Measurements from ENCODE around the gene MYOZ2. TPM values are rescaled to one million over a fixed set of nuclear protein-coding genes. Genes with fewer than 3 reads are reported as not detected.
"Not testable (repeated sequence)": the region's sequence is repeated elsewhere in the genome, so short reads cannot be mapped to it uniquely, and the experiment has no call there.

MYOZ2 gene
- total and polyA plus RNA-seq, 2 of the 4 experiments (the other 2 are of a cell fraction) = 0.17 to 0.18 TPM

DNA sequence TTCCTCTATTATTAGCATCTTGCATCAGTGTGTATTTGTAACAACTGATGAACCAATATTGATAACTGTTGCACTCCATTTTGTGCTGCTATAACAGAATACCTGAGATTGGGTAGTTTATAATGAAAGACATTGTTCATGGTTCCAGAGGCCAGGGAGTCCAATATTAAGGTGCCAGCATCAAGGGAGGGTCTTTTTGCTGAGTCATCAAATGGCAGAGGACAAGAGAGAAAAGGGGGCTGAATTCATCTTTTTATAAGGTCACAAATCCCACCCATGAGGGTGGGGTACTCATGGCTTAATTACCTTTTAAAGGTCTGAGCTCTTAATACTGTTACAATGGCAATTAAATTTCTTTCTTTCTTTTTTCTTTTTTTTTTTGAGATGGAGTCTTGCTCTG, 7.2 kb downstream of the MYOZ2 start:
- POLR2A ChIA-PET (ENCODE audit: unreplicated experiment) = no interaction called here
- H2AFZ ChIP-seq (replicated peaks; ENCODE audit: low read length, poor library complexity) = no peak overlapping the region
- BruUV-seq (replicated peaks) = no TSS peak
- H2AK5ac ChIP-seq (ENCODE audit: low read depth, low read length) = no peak overlapping the region
- H3K4me3 ChIP-seq (ENCODE audit: insufficient read depth, low read depth, low read length) = no peak overlapping the region
- H2BK120ac ChIP-seq (ENCODE audit: low read depth, low read length) = no peak overlapping the region
- dilution Hi-C loops (cut with HindIII; ENCODE audit: low sequenced_read_pairs, unreplicated experiment) (no loop called here), intact Hi-C loops (cut with micrococcal nuclease) (no loop called here), in situ Hi-C loops (cut with MboI; ENCODE audit: low sequenced_read_pairs) (no loop called here)
- H3K4me1 ChIP-seq (ENCODE audit: control insufficient read depth, insufficient read depth, low read length) = peaks cover 2% of the 10 kb centered on the region; the same call in 1 of the 2 replicates
- ATAC-seq (ENCODE audit: low read depth) (no peak), DNase-seq (no peak)
- H2BK5ac ChIP-seq (ENCODE audit: low read depth, low read length, poor library complexity, severe bottlenecking) = no peak overlapping the region
- H3K27me3 ChIP-seq (ENCODE audit: control insufficient read depth, insufficient read depth, low read length) = no peaks in the 10 kb centered on the region
- TF ChIP-seq, protein P1, sequence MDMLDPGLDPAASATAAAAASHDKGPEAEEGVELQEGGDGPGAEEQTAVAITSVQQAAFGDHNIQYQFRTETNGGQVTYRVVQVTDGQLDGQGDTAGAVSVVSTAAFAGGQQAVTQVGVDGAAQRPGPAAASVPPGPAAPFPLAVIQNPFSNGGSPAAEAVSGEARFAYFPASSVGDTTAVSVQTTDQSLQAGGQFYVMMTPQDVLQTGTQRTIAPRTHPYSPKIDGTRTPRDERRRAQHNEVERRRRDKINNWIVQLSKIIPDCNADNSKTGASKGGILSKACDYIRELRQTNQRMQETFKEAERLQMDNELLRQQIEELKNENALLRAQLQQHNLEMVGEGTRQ (IDR thresholded peaks at IDR 0.05; ENCODE audit: low read depth, low read length) = no peak
- TF ChIP-seq NFE2L2 (IDR thresholded peaks at IDR 0.05; ENCODE audit: low read depth, low read length) (peak; percentile 67), MAFK (IDR thresholded peaks at IDR 0.05; ENCODE audit: low read depth, low read length) (peak; percentile 98)
- H3K79me1 ChIP-seq (ENCODE audit: low read depth in 1 of 2, low read length in 2 of 2) = no peaks in the 10 kb centered on the region
- H2AK9ac ChIP-seq (replicated peaks; ENCODE audit: low read depth, low read length, poor library complexity) = no peak overlapping the region
- CTCF ChIA-PET = no interaction called here
- H4K20me1 ChIP-seq (ENCODE audit: insufficient read depth, low read length) = no peaks in the 10 kb centered on the region
- H3K14ac ChIP-seq (replicated peaks; ENCODE audit: low read depth, low read length) = no peak overlapping the region
- H4K5ac ChIP-seq (ENCODE audit: low read depth, low read length) = no peak overlapping the region
- no peaks in the 10 kb centered on the region for H3K9me1 ChIP-seq (ENCODE audit: insufficient read depth, low read length)
- no peak overlapping the region for H3K23ac ChIP-seq (ENCODE audit: low read depth, low read length)
- H3K27ac ChIP-seq (ENCODE audit: insufficient read depth, low read length) = no peak overlapping the region
- no peak overlapping the region for H3K18ac ChIP-seq (ENCODE audit: low read depth, low read length)
- H2BK15ac ChIP-seq (ENCODE audit: low read depth, low read length) = no peak overlapping the region
- H3K56ac ChIP-seq (ENCODE audit: extremely low read depth, insufficient read depth, low read length) = no peak overlapping the region
- H2BK20ac ChIP-seq (ENCODE audit: low read depth, low read length) = no peak overlapping the region
- no peaks in the 10 kb centered on the region for H3K9me3 ChIP-seq (ENCODE audit: control insufficient read depth, insufficient read depth, low read length)
- no peak overlapping the region for H3K4me2 ChIP-seq (ENCODE audit: low read depth, low read length)
- no peak overlapping the region for H3K9ac ChIP-seq (ENCODE audit: low read depth, low read length)
- H3K4ac ChIP-seq (ENCODE audit: low read depth, low read length) = no peak overlapping the region
- H4K91ac ChIP-seq (ENCODE audit: insufficient read depth, low read depth, low read length) = no peak overlapping the region
- no peaks in the 10 kb centered on the region for H3K36me3 ChIP-seq (ENCODE audit: control insufficient read depth, insufficient read depth, low read length)
- no peak overlapping the region for H4K8ac ChIP-seq (ENCODE audit: low read depth in 2 of 2, low read length in 2 of 2)

DNA sequence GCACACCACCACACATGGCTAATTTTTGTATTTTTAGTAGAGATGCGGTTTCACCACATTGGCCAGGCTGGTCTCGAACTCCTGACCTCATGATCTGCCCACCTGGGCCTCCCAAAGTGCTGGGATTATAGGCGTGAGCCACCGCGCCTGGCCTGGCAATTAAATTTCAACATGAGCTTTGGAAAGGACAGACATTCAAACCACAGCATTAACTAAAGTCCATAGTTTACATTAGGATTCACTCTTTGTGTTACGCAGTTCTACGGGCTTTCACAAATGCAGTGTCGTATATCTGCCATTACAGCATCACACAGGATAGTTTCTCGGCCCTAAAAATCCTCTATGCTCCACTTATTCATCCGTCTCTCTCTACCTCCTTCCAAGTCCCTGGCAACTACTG, 7.7 kb downstream of the MYOZ2 start:
- H3K4me2 ChIP-seq (ENCODE audit: low read depth, low read length); H3K4me3 ChIP-seq (ENCODE audit: insufficient read depth, low read depth, low read length); ATAC-seq (ENCODE audit: low read depth); CTCF ChIA-PET; H3K79me1 ChIP-seq (ENCODE audit: low read depth in 1 of 2, low read length in 2 of 2); H4K20me1 ChIP-seq (ENCODE audit: insufficient read depth, low read length); H3K36me3 ChIP-seq (ENCODE audit: control insufficient read depth, insufficient read depth, low read length); H2BK5ac ChIP-seq (ENCODE audit: low read depth, low read length, poor library complexity, severe bottlenecking); H3K18ac ChIP-seq (ENCODE audit: low read depth, low read length); dilution Hi-C loops (cut with HindIII; ENCODE audit: low sequenced_read_pairs, unreplicated experiment); H2BK15ac ChIP-seq (ENCODE audit: low read depth, low read length); H3K9ac ChIP-seq (ENCODE audit: low read depth, low read length); H4K8ac ChIP-seq (ENCODE audit: low read depth in 2 of 2, low read length in 2 of 2); DNase-seq; intact Hi-C loops (cut with micrococcal nuclease); H4K91ac ChIP-seq (ENCODE audit: insufficient read depth, low read depth, low read length); in situ Hi-C loops (cut with MboI; ENCODE audit: low sequenced_read_pairs); H2AFZ ChIP-seq (replicated peaks; ENCODE audit: low read length, poor library complexity); H2AK9ac ChIP-seq (replicated peaks; ENCODE audit: low read depth, low read length, poor library complexity); H3K23ac ChIP-seq (ENCODE audit: low read depth, low read length); H3K56ac ChIP-seq (ENCODE audit: extremely low read depth, insufficient read depth, low read length); H3K14ac ChIP-seq (replicated peaks; ENCODE audit: low read depth, low read length); H3K4me1 ChIP-seq (ENCODE audit: control insufficient read depth, insufficient read depth, low read length); BruUV-seq (replicated peaks); H2BK20ac ChIP-seq (ENCODE audit: low read depth, low read length); H2BK120ac ChIP-seq (ENCODE audit: low read depth, low read length); H3K9me1 ChIP-seq (ENCODE audit: insufficient read depth, low read length); POLR2A ChIA-PET (ENCODE audit: unreplicated experiment); H3K27ac ChIP-seq (ENCODE audit: insufficient read depth, low read length); H3K27me3 ChIP-seq (ENCODE audit: control insufficient read depth, insufficient read depth, low read length); H4K5ac ChIP-seq (ENCODE audit: low read depth, low read length); H2AK5ac ChIP-seq (ENCODE audit: low read depth, low read length); H3K4ac ChIP-seq (ENCODE audit: low read depth, low read length); H3K9me3 ChIP-seq (ENCODE audit: control insufficient read depth, insufficient read depth, low read length): not testable (repeated sequence)
- 100% methylated on average over 3 of the region's 10 CpGs; no CpG with 5 or more reads in 1 of the 2 experiments for WGBS, 2 experiments (ENCODE audit: extremely low coverage in 2 of 2, insufficient read length in 1 of 2)
